Astrocyte (in vitro differentiated cells and primary cell): ENCODE data around the gene NUP93.

ENCODE experiments used
- EZH2 ChIP-seq: IDR thresholded peaks from 2 replicates; pipeline ENCODE4 v1.6.1; 2012; ENCODE audit warnings: mild to moderate bottlenecking, low read length, inconsistent platforms; ENCODE audit not compliant: insufficient read depth
- TF ChIP-seq, protein P1 (sequence below): IDR thresholded peaks from 2 replicates; pipeline ENCODE4 v1.5.1; 2011; ENCODE audit warnings: low read depth, mild to moderate bottlenecking, inconsistent platforms, low read length, moderate library complexity; ENCODE audit not compliant: insufficient read depth

DNA sequence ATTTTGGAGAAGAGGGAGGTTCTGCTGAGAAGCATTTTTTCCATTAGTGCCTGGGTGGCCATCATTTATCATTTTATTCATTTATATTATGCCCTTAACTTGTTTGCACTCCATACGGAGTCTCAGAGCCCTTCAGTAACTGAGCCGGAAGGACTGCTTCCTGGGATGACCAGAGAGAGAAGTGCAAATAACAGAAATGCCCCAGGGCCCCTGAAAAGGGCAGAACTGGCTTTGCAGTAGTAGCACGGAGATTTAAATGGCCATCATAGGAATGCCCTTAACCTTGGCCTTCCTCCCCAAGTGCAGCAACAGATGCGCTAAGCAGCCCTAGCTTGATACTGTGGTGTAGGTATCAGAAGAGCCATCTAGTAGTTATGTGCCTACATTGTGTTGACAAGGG, 58.5 kb downstream of the NUP93 start:
- TF ChIP-seq, protein P1, sequence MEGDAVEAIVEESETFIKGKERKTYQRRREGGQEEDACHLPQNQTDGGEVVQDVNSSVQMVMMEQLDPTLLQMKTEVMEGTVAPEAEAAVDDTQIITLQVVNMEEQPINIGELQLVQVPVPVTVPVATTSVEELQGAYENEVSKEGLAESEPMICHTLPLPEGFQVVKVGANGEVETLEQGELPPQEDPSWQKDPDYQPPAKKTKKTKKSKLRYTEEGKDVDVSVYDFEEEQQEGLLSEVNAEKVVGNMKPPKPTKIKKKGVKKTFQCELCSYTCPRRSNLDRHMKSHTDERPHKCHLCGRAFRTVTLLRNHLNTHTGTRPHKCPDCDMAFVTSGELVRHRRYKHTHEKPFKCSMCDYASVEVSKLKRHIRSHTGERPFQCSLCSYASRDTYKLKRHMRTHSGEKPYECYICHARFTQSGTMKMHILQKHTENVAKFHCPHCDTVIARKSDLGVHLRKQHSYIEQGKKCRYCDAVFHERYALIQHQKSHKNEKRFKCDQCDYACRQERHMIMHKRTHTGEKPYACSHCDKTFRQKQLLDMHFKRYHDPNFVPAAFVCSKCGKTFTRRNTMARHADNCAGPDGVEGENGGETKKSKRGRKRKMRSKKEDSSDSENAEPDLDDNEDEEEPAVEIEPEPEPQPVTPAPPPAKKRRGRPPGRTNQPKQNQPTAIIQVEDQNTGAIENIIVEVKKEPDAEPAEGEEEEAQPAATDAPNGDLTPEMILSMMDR, result no peak
- no peak for TF ChIP-seq EZH2
